ENCODE results near the gene CC2D2A. TPM values are rescaled to one million over a fixed set of nuclear protein-coding genes. Genes with fewer than 3 reads are reported as not detected.

CC2D2A gene
- total RNA-seq, 1 experiment from 2014 or later, result 10.2 TPM

DNA sequence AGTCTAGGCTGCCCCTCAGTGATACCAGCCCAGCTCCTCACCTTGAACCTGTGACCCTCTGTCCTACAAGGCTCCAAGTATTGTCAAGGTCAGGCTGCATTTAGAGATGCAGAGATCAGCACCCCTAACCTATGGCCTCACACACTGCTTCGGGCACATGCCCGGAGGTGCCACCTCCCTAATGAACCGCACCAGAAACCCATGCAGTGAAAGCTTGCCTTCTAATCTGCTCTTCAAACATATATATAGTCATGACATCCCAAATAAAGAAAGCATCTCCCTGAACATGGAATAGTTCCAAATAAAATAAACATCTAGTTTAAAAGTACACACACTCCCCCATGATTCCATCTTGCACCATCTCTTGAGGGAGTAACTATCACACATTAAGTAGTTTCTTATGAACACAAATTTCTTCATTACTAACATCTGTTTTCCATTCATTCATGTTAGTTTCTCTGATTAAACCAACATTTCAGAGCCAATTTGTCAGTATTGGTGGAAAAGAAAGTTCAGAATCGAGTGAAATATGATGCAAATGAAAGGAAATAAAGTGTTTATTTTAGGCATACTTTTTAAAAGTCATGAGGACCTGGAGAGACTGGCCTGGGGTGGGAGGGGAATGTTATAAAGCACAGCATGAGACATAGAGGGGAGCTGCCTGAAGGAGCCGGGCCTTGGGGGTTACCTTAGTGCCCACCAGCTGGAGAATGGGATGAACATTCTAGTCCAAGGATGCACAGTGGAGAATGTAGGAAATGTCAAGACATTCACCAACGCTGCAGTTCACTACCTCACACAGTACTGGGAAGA lies 19.2 kb downstream of the CC2D2A start (continued):
- TF ChIP-seq ZNF425 (CRISPR knock-in tag; conservative IDR thresholded peaks at IDR 0.05) (no peak), ERG (CRISPR knock-in tag; IDR thresholded peaks at IDR 0.05) (no peak), TP53 (CRISPR knock-in tag; IDR thresholded peaks at IDR 0.05) (no peak), ZNF317 (CRISPR knock-in tag; IDR thresholded peaks at IDR 0.05; ENCODE audit: borderline replicate concordance, low read depth) (no peak), MAX (CRISPR knock-in tag; IDR thresholded peaks at IDR 0.05) (no peak), MYBL2 (CRISPR knock-in tag; IDR thresholded peaks at IDR 0.05) (no peak), EMX1 (CRISPR knock-in tag; IDR thresholded peaks at IDR 0.05) (no peak)

DNA sequence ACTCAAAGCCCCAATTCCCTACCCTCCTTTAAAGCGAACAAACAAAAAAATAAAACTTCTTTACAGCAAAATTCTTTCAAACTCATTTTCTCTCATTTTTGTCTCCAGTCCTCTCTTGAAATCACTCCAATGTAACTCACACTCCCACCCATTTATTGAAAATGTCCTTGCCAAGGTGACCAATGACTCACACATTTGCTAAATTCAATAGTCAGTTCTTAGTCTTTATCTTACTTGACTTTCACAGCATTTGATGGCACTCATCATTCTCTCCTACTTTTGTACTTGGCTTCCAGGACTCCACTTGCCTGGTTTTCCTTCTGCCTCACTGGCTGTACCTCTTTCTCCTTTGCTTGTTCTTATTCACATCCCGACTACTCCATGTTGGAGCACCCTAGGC lies 19.9 kb downstream of the CC2D2A start:
- CTCF ChIA-PET, result no interaction called here
- Mint-ChIP-seq H3K36me3 (peaks cover 39% of the 10 kb centered on the region), H3K4me1 (peaks cover 9% of the 10 kb centered on the region), H3K4me3 (no peak overlapping the region), H3K27ac (no peak overlapping the region), H3K9me3 (peaks cover 31% of the 10 kb centered on the region), H3K27me3 (ENCODE audit: low read depth) (no peaks in the 10 kb centered on the region)
- ATAC-seq (no peak), DNase-seq (ENCODE audit: low spot score) (no peak)
- POLR2A ChIA-PET, result no interaction called here
- TF ChIP-seq ZNF423 (CRISPR knock-in tag; IDR thresholded peaks at IDR 0.05) (no peak), ZBTB21 (CRISPR knock-in tag; IDR thresholded peaks at IDR 0.05; ENCODE audit: borderline replicate concordance) (no peak), ZBTB43 (CRISPR knock-in tag; IDR thresholded peaks at IDR 0.05) (no peak), ERG (CRISPR knock-in tag; IDR thresholded peaks at IDR 0.05) (no peak), ATF3 (CRISPR knock-in tag; conservative IDR thresholded peaks at IDR 0.05) (no peak), PRRX2 (CRISPR knock-in tag; IDR thresholded peaks at IDR 0.05) (no peak), MLX (CRISPR knock-in tag; IDR thresholded peaks at IDR 0.05) (no peak)
- TF ChIP-seq, protein P1, sequence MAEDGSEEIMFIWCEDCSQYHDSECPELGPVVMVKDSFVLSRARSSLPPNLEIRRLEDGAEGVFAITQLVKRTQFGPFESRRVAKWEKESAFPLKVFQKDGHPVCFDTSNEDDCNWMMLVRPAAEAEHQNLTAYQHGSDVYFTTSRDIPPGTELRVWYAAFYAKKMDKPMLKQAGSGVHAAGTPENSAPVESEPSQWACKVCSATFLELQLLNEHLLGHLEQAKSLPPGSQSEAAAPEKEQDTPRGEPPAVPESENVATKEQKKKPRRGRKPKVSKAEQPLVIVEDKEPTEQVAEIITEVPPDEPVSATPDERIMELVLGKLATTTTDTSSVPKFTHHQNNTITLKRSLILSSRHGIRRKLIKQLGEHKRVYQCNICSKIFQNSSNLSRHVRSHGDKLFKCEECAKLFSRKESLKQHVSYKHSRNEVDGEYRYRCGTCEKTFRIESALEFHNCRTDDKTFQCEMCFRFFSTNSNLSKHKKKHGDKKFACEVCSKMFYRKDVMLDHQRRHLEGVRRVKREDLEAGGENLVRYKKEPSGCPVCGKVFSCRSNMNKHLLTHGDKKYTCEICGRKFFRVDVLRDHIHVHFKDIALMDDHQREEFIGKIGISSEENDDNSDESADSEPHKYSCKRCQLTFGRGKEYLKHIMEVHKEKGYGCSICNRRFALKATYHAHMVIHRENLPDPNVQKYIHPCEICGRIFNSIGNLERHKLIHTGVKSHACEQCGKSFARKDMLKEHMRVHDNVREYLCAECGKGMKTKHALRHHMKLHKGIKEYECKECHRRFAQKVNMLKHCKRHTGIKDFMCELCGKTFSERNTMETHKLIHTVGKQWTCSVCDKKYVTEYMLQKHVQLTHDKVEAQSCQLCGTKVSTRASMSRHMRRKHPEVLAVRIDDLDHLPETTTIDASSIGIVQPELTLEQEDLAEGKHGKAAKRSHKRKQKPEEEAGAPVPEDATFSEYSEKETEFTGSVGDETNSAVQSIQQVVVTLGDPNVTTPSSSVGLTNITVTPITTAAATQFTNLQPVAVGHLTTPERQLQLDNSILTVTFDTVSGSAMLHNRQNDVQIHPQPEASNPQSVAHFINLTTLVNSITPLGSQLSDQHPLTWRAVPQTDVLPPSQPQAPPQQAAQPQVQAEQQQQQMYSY (CRISPR knock-in tag; IDR thresholded peaks at IDR 0.05), result peak; percentile 85
- TF ChIP-seq, protein P2, sequence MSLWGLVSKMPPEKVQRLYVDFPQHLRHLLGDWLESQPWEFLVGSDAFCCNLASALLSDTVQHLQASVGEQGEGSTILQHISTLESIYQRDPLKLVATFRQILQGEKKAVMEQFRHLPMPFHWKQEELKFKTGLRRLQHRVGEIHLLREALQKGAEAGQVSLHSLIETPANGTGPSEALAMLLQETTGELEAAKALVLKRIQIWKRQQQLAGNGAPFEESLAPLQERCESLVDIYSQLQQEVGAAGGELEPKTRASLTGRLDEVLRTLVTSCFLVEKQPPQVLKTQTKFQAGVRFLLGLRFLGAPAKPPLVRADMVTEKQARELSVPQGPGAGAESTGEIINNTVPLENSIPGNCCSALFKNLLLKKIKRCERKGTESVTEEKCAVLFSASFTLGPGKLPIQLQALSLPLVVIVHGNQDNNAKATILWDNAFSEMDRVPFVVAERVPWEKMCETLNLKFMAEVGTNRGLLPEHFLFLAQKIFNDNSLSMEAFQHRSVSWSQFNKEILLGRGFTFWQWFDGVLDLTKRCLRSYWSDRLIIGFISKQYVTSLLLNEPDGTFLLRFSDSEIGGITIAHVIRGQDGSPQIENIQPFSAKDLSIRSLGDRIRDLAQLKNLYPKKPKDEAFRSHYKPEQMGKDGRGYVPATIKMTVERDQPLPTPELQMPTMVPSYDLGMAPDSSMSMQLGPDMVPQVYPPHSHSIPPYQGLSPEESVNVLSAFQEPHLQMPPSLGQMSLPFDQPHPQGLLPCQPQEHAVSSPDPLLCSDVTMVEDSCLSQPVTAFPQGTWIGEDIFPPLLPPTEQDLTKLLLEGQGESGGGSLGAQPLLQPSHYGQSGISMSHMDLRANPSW (CRISPR knock-in tag; conservative IDR thresholded peaks at IDR 0.05; ENCODE audit: low read depth), result no peak

All from WTC11 (cell line).